ENCODE data around the gene TBC1D9. TPM values are rescaled to one million over a fixed set of nuclear protein-coding genes. Genes with fewer than 3 reads are reported as not detected.

The TBC1D9 gene
- total RNA-seq, 2 experiments from 2014 or later = 0.20 to 0.33 TPM

DNA sequence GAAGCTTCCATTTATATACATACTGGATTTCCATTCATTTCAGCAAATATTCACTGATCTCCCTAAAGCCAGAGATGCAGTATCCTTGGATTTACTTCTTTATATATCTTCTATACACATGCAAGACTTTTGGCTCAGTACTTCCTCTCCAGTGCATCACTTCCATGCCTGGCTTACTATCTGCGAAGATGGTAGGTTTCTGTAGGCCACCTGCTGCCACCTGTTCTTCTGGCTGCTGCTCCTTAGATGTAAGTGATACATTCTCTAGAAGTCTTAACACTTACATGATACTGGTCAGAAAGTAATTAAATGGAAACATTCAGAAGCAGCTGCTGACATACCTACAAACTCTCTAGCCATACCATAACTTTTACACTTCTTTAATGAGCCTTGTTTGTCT, 48.9 kb downstream of the TBC1D9 start:
- intact Hi-C loops (cut with DNase I, micrococcal nuclease) = no loop called here
- CTCF ChIA-PET = no interaction called here
- Mint-ChIP-seq H3K4me3 (no peak overlapping the region), H3K36me3 (ENCODE audit: low read depth) (no peaks in the 10 kb centered on the region), H3K27me3 (peaks cover 4% of the 10 kb centered on the region), H3K27ac (no peak overlapping the region), H3K9me3 (no peaks in the 10 kb centered on the region), H3K4me1 (ENCODE audit: low read depth) (peaks cover 14% of the 10 kb centered on the region)
- no peak for ATAC-seq (ENCODE audit: poor library complexity)
- H3K4me1 ChIP-seq (ENCODE audit: insufficient read depth, low read length) = no peaks in the 10 kb centered on the region
- no peak overlapping the region for H3K27ac ChIP-seq (ENCODE audit: low read depth in 1 of 2, low read length in 2 of 2)
- POLR2A ChIA-PET = no interaction called here
- no peaks in the 10 kb centered on the region for H3K27me3 ChIP-seq (ENCODE audit: control insufficient read depth in 1 of 2, insufficient read depth in 2 of 2, low read length in 2 of 2)
- H3K9me3 ChIP-seq (ENCODE audit: control insufficient read depth in 1 of 2, insufficient read depth in 1 of 2, low read length in 2 of 2) = no peaks in the 10 kb centered on the region
- TF ChIP-seq, protein P1, sequence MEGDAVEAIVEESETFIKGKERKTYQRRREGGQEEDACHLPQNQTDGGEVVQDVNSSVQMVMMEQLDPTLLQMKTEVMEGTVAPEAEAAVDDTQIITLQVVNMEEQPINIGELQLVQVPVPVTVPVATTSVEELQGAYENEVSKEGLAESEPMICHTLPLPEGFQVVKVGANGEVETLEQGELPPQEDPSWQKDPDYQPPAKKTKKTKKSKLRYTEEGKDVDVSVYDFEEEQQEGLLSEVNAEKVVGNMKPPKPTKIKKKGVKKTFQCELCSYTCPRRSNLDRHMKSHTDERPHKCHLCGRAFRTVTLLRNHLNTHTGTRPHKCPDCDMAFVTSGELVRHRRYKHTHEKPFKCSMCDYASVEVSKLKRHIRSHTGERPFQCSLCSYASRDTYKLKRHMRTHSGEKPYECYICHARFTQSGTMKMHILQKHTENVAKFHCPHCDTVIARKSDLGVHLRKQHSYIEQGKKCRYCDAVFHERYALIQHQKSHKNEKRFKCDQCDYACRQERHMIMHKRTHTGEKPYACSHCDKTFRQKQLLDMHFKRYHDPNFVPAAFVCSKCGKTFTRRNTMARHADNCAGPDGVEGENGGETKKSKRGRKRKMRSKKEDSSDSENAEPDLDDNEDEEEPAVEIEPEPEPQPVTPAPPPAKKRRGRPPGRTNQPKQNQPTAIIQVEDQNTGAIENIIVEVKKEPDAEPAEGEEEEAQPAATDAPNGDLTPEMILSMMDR (IDR thresholded peaks at IDR 0.05) = no peak
- no peak overlapping the region for H3K4me3 ChIP-seq (ENCODE audit: low read length)
- H3K36me3 ChIP-seq (ENCODE audit: insufficient read depth, low read length) = no peaks in the 10 kb centered on the region
- no peak for DNase-seq

DNA sequence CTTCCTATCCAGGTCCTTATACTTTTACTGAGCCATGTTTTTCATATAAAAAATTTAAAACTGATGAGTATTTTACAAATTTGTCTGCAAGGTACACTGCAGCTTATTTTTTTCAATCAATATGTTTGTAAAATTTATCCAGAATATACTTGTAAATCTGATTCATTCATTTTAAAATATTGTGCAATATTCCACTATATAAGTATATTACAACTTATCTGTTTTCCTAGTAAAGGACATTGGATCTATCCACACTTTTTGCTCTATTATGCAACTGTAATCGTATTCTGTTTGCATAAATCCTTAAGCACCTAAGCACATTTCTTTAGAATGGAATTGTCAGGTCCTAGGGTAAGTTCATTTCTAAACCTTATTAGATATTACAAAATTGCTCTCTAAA, 49.5 kb downstream of the TBC1D9 start:
- no peak overlapping the region for H3K4me3 Mint-ChIP-seq
- ATAC-seq (ENCODE audit: poor library complexity) = no peak
- Histone ChIP-seq H3K4me1 (ENCODE audit: insufficient read depth, low read length) (no peaks in the 10 kb centered on the region), H3K27ac (ENCODE audit: low read depth in 1 of 2, low read length in 2 of 2) (no peak overlapping the region), H3K36me3 (ENCODE audit: insufficient read depth, low read length) (no peaks in the 10 kb centered on the region), H3K4me3 (ENCODE audit: low read length) (no peak overlapping the region), H3K9me3 (ENCODE audit: control insufficient read depth in 1 of 2, insufficient read depth in 1 of 2, low read length in 2 of 2) (no peaks in the 10 kb centered on the region), H3K27me3 (ENCODE audit: control insufficient read depth in 1 of 2, insufficient read depth in 2 of 2, low read length in 2 of 2) (no peaks in the 10 kb centered on the region)
- H3K4me1 Mint-ChIP-seq (ENCODE audit: low read depth) = peaks cover 14% of the 10 kb centered on the region
- ChIA-PET POLR2A (no interaction called here), CTCF (no interaction called here)
- TF ChIP-seq, protein P1 (IDR thresholded peaks at IDR 0.05) = no peak
- H3K27me3 Mint-ChIP-seq = peaks cover 4% of the 10 kb centered on the region
- intact Hi-C loops (cut with DNase I, micrococcal nuclease) = no loop called here
- H3K9me3 Mint-ChIP-seq = no peaks in the 10 kb centered on the region
- no peak overlapping the region for H3K27ac Mint-ChIP-seq
- H3K36me3 Mint-ChIP-seq (ENCODE audit: low read depth) = no peaks in the 10 kb centered on the region
- DNase-seq = no peak

DNA sequence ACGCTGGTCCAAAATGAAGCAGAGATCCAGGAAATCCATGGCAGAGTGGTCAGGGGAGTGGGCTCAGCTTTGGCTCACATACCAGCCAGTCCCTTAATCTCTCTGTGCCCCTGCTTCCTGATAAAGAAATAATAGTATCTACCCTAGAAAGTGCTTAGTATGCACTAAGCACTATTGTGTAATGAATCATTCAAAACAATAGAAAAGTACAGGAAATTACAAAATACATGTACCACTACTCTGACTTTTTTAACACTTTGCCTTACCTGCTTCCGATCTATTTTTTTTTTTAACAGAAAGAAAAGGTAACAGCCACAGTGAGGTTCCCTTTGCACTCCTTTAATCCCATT, 49.9 kb downstream of the TBC1D9 start:
- Histone ChIP-seq H3K27ac (ENCODE audit: low read depth in 1 of 2, low read length in 2 of 2) (no peak overlapping the region), H3K4me3 (ENCODE audit: low read length) (no peak overlapping the region), H3K36me3 (ENCODE audit: insufficient read depth, low read length) (no peaks in the 10 kb centered on the region), H3K27me3 (ENCODE audit: control insufficient read depth in 1 of 2, insufficient read depth in 2 of 2, low read length in 2 of 2) (no peaks in the 10 kb centered on the region), H3K4me1 (ENCODE audit: insufficient read depth, low read length) (no peaks in the 10 kb centered on the region), H3K9me3 (ENCODE audit: control insufficient read depth in 1 of 2, insufficient read depth in 1 of 2, low read length in 2 of 2) (no peaks in the 10 kb centered on the region)
- DNase-seq (no peak), ATAC-seq (ENCODE audit: poor library complexity) (no peak)
- POLR2A ChIA-PET = no interaction called here
- Mint-ChIP-seq H3K4me3 (no peak overlapping the region), H3K9me3 (no peaks in the 10 kb centered on the region), H3K36me3 (ENCODE audit: low read depth) (no peaks in the 10 kb centered on the region), H3K4me1 (ENCODE audit: low read depth) (peaks cover 12% of the 10 kb centered on the region), H3K27ac (no peak overlapping the region), H3K27me3 (peaks cover 4% of the 10 kb centered on the region)
- intact Hi-C loops (cut with DNase I, micrococcal nuclease) = no loop called here
- TF ChIP-seq, protein P1 (IDR thresholded peaks at IDR 0.05) = no peak
- CTCF ChIA-PET = no interaction called here

All from CD4-positive, alpha-beta T cell (primary cell).